OCI-M2 (cell line): ENCODE measurements around the gene SEPHS1.

Experiments
- DNase-seq: peaks from one replicate; lab custom pipeline; 2025; ENCODE audit not compliant: unreplicated experiment; lab: John Stamatoyannopoulos, UW

SEPHS1 gene

DNA sequence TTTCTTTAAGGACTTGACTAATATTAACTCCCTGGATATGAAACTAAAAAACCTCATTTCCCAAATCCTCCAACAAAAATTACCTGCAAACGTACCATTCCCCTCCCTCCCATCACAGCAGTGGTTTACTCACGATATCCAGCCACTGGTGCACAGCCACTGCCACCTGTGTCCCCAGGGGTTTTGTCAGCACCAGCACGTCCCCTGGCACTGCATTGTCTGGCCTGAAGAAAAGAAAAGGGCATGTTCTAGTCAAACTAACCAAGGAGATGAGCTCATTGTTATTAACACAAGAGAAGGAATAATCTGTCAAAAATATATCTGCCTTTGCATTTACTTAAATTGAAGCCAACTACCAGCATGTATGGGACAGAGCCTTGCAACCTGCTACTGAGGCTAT, 18.5 kb downstream of the SEPHS1 start:
- no peak for DNase-seq

DNA sequence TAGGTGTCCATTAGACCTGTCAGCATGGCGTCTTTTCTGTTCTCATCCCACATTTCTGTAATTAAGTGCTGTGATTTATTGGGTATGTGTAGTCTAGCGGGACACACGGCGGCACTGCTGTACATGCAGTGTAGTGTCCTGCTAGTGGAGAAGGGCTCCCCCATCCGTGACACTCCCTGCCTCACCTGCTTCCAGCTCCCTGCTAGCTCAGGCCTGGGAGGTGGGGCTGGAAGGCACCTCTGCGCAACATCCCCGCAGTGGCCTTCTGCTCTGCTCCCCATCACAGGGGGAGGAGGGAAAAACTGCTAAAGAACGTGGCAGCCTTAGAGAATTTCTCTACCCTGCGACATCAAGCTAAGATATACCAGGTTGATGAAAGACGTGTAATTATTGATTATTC, 19.5 kb downstream of the SEPHS1 start:
- DNase-seq: no peak

GRCh38 chr10:13328126-13328525, 20.0 kb downstream of the SEPHS1 start:
- DNase-seq: no peak

DNA sequence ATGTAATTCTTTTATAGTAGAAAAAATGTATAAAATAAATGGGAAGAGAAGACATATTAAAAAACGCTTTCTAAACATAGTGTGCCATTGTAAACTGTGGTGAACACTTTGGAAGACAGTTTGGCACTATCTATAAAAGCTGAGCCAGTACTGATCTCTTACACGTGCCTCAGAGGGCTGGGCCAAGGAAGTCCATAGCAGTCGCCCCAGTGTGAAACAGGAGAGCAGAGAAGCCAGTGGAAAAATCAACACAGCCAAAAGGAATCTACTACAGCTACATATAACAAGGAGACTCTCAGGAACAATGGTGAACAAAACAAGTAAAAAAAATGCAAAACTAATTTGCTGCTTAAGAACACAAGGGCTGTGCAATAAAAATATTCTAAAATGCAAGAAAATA, 20.6 kb downstream of the SEPHS1 start:
- DNase-seq: no peak

DNA sequence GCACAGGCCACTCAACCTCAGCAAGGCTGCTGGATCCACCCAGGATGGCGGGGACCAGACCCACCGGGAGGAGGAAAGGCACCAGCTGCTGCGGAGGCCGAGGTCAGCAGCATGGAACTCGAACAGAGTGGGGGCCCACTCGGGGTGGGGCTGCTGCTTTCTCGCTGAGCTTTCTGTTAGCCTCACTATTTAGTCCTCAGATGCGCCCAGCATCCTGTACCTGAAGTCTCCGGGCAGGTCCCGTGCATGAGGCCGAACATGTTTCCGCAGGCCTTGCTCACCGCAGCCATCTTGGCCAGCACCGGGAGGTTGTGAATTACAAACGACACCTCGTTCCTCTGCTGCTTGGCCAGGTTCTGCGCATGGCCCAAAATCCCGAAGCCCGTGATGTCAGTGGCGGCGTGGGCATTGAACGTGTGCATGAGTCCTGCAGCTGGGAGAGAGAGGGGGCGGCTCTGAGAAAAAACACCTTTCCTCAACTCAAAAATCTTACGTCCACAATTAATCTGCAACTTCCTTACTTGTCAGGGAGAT, 25.4 kb downstream of the SEPHS1 start:
- DNase-seq: no peak

DNA sequence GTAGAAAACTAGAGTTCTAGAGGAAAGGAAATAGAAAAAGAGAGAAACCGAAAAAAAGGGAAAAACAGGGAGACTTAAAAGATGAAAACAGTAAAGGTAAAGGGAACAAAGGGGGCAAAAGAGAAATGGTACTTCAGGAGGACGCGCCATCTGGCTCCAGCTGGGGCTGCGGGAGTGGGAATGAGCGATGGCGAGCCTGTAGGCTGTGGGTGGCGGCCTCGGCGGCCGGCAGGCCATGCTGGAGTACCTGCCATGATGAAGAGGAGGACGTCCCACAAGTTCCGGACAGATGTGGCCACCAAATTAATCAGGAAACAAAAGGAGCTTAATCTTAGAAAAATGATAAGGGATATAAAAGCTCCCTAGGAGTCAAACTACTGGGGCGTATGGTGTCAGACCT, 26.5 kb downstream of the SEPHS1 start:
- DNase-seq: no peak

- DNase-seq: no peak
These were observed 28.9 kb downstream of the SEPHS1 start for GRCh38 chr10:13319166-13319565.

DNA sequence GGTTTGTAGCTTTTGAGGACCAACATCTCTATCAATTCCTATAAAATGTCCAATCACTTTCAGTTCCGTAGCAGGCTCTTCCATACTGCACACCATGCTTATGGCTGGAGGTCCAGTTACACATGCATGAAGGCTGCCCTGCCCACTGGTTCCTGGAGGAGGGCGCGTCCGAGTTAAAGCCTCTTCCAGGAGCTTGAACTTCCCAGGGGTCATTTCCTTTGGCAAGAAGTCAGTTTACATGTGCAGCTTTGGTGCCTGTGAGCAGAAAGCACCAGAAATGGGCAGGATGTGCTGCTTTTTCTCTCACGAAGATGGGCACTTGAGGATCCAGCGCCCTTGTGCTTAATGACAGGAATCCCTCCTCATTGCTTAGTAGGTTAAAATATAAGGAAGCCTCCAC, 30.6 kb downstream of the SEPHS1 start:
- DNase-seq: no peak

- no peak for DNase-seq
These were observed 31.3 kb downstream of the SEPHS1 start for GRCh38 chr10:13316635-13317311.

DNA sequence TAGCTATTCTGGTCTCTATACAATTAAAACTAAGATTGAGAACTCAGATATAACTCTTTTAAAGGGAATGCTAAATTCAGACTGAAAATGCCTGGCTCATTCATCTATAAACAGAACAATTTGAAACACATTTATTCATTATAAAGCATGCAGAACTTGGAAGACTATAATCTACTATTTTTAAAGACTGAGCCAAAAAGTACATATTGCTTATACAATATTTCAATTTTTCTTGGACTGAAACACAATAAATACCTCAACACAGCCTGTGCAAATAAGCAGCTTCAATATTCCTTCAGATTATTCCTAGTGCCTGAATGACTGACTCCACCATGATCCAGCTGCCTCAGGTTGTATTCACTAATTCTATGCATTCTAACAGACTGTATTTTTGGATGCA, 32.7 kb downstream of the SEPHS1 start:
- DNase-seq: no peak

DNA sequence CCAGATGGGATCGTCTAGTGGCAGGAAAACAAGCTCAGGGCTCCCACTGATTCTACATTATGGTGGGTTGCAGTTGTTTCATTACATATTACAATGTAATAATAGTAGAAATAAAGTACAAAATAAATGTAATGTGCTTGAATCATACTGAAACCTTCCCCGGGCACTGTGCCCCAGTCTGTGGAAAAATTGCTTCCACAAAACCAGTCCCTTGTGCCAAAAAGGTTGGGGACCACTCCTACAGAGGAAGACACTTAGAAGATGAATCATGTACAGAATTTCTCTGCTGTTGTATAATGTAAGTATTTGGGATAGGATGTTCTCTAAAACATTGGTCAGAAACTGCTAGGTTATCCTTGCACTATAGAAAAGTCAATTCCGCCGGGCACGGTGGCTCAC, 36.9 kb downstream of the SEPHS1 start:
- DNase-seq: no peak

- no peak for DNase-seq
These were observed 37.4 kb downstream of the SEPHS1 start for GRCh38 chr10:13310518-13311176.

DNA sequence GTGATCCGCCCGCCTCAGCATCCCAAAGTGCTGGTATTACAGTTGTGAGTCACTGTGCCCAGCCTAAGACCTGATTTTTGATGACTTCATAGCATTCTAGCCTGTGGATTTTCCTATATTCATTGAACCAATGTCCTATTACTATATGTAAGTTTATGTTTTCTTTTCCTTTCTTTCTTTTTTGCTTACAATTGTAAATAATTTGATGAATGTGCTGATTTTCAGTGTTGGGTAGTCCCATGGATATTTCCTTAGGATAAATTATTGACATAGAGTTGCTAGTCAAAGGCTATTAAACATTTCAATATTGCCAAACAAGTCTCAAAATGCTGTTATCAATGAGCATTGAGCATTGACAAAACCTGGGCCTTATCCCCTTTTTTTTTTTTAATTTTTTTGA, 38.3 kb downstream of the SEPHS1 start:
- DNase-seq: no peak

DNA sequence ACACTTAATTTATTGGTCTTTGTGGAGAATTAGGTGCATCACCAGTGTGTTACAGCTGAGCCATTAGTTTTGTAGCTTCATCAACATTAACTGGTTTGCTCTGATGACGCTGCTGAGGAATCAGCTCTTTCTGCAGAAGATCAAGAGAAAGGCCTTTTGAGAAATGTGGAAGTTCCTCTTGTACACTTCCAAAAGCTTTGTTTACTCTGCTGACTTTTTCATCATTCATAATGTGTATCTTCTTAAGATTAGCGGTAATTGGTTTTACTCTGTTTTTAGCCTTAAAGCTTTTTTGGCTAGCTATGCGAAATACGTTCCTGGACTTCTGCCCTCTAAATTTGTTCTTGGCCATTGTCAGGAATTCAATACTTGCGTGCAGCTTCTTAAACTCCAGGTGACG, 40.0 kb downstream of the SEPHS1 start:
- DNase-seq: no peak

DNA sequence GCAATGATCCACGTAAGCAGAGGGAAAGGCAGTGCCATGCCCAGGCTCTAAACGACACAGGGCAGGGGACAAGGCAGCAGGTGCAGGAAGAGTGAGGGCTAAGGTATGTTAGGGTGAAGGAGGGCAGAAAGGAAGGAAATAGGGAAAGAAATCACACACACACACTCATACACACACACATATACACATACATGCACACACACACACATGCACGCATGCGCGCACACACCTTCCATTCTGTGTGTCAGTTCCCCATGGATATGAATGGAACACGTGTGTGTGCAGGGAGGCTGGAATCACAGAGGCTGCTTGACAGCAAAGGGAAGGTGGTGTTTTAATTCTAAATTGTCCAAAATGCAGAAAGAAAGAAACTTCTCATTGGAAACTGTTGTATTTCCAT, 42.0 kb downstream of the SEPHS1 start:
- DNase-seq: no peak

DNA sequence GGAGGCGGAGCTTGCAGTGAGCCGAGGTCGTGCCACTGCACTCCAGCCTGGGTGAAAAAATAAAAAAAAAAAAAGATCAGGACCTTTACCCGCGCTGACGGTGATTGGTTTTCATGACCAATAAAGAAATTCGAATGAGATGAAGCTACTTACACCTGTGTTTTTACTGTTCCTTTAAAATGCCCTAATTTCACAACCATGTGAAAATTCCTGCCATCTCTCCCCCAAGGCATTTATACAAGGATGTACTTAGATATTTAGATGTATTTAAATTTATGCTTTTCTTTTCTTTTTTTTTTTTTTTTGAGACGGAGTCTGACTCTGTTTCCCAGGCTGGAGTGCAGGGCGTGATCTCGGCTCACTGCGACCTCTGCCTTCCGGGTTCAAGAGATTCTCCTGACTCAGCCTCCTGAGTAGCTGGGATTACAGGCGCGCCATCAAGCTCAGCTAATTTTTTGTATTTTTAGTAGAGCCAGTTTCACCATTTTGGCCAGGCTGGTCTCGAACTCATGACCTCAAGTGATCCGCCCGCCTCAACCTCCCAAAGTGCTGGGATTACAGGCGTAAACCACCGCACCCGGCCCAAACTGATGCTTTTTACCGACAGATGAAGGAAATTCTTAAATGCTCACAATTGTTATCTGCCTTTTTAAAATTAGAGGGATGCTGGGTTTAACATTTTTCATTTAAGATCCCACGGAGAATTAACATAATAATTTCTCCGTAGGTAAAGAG, 45.1 kb downstream of the SEPHS1 start:
- no peak for DNase-seq

- peak; percentile 1 for DNase-seq
These were observed 48.4 kb downstream of the SEPHS1 start, which contains the start of gene PHYH for GRCh38 chr10:13299437-13300287. Gene PHYH, minus strand, starts transcription at chr10:13300064. Its CDS starts 22 bp downstream, at chr10:13300042.

- no peak for DNase-seq
These were observed 49.2 kb downstream of the SEPHS1 start for GRCh38 chr10:13298748-13299436.

- no peak for DNase-seq
These were observed 51.6 kb downstream of the SEPHS1 start for GRCh38 chr10:13296476-13296875.

DNA sequence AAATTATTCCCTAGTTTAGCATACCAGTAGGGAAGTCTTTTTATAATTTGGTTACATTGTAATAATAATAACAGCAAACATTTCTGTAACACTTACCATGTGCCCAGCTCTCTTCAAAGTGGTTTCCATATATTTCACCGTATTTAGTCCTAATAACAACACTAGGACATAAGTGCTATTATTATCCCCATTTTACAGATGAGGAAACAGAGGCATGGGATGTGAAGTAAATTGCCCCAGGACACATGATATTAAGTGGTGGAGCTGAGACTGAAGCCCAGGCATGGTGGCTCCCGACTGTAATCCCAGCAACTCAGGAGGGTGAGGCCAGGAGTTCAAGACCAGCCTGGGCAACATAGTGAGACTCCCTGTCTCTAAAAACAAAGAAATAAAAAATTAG, 53.3 kb downstream of the SEPHS1 start:
- no peak for DNase-seq
